ENCODE measurements around the gene DAPK2.

Gene DAPK2

GRCh38 chr15:63982381-63982854 lies 63.9 kb downstream of the DAPK2 start:
- Histone ChIP-seq H3K27ac (no peak overlapping the region), H3K4me3 (ENCODE audit: low read depth, low read length) (no peak overlapping the region), H3K27me3 (replicated peaks) (no peaks in the 10 kb centered on the region), H3K36me3 (replicated peaks) (no peaks in the 10 kb centered on the region)
- in situ Hi-C loops (cut with HindIII; ENCODE audit: low pct_ligation_motif_present, low sequenced_read_pairs) = no loop called here
- no peak for DNase-seq
- TF ChIP-seq CTCF (IDR thresholded peaks at IDR 0.05; ENCODE audit: low read depth, low read length, missing control alignments) = no peak

- DNase-seq = no peak
- H3K36me3 ChIP-seq (replicated peaks) = no peaks in the 10 kb centered on the region
- no peak overlapping the region for H3K27ac ChIP-seq
- in situ Hi-C loops (cut with HindIII; ENCODE audit: low pct_ligation_motif_present, low sequenced_read_pairs) = no loop called here
- TF ChIP-seq CTCF (IDR thresholded peaks at IDR 0.05; ENCODE audit: low read depth, low read length, missing control alignments) = no peak
- no peak overlapping the region for H3K4me3 ChIP-seq (ENCODE audit: low read depth, low read length)
- no peaks in the 10 kb centered on the region for H3K27me3 ChIP-seq (replicated peaks)
Measured at GRCh38 chr15:63981596-63982320, 64.5 kb downstream of the DAPK2 start.

- TF ChIP-seq CTCF (IDR thresholded peaks at IDR 0.05; ENCODE audit: low read depth, low read length, missing control alignments) = no peak
- in situ Hi-C loops (cut with HindIII; ENCODE audit: low pct_ligation_motif_present, low sequenced_read_pairs) = no loop called here
Measured at GRCh38 chr15:63979262-63979793, 67.0 kb downstream of the DAPK2 start.

GRCh38 chr15:63978511-63979261 lies 67.6 kb downstream of the DAPK2 start:
- Histone ChIP-seq H3K4me3 (ENCODE audit: low read depth, low read length) (no peak overlapping the region), H3K36me3 (replicated peaks) (no peaks in the 10 kb centered on the region), H3K27ac (no peak overlapping the region), H3K27me3 (replicated peaks) (no peaks in the 10 kb centered on the region)
- in situ Hi-C loops (cut with HindIII; ENCODE audit: low pct_ligation_motif_present, low sequenced_read_pairs) = no loop called here
- DNase-seq = no peak
- TF ChIP-seq CTCF (IDR thresholded peaks at IDR 0.05; ENCODE audit: low read depth, low read length, missing control alignments) = no peak

More at GRCh38 chr15:63979262-63979793, 67.0 kb downstream of the DAPK2 start:
- no peaks in the 10 kb centered on the region for H3K36me3 ChIP-seq (replicated peaks)
- H3K4me3 ChIP-seq (ENCODE audit: low read depth, low read length) = no peak overlapping the region
- no peaks in the 10 kb centered on the region for H3K27me3 ChIP-seq (replicated peaks)
- DNase-seq = no peak
- H3K27ac ChIP-seq = no peak overlapping the region

- TF ChIP-seq CTCF (IDR thresholded peaks at IDR 0.05; ENCODE audit: low read depth, low read length, missing control alignments) = no peak
- no peak overlapping the region for H3K27ac ChIP-seq
- no peaks in the 10 kb centered on the region for H3K36me3 ChIP-seq (replicated peaks)
- H3K4me3 ChIP-seq (ENCODE audit: low read depth, low read length) = no peak overlapping the region
- no peaks in the 10 kb centered on the region for H3K27me3 ChIP-seq (replicated peaks)
- in situ Hi-C loops (cut with HindIII; ENCODE audit: low pct_ligation_motif_present, low sequenced_read_pairs) = no loop called here
- DNase-seq = no peak
Measured at GRCh38 chr15:63977119-63977518, 69.2 kb downstream of the DAPK2 start.

All from brain microvascular endothelial cell (primary cell).